ENCODE results near the gene TMEM208. TPM values are rescaled to one million over a fixed set of nuclear protein-coding genes. Genes with fewer than 3 reads are reported as not detected.

TMEM208 gene
- total RNA-seq, 1 experiment from 2014 or later: 19.5 TPM

DNA sequence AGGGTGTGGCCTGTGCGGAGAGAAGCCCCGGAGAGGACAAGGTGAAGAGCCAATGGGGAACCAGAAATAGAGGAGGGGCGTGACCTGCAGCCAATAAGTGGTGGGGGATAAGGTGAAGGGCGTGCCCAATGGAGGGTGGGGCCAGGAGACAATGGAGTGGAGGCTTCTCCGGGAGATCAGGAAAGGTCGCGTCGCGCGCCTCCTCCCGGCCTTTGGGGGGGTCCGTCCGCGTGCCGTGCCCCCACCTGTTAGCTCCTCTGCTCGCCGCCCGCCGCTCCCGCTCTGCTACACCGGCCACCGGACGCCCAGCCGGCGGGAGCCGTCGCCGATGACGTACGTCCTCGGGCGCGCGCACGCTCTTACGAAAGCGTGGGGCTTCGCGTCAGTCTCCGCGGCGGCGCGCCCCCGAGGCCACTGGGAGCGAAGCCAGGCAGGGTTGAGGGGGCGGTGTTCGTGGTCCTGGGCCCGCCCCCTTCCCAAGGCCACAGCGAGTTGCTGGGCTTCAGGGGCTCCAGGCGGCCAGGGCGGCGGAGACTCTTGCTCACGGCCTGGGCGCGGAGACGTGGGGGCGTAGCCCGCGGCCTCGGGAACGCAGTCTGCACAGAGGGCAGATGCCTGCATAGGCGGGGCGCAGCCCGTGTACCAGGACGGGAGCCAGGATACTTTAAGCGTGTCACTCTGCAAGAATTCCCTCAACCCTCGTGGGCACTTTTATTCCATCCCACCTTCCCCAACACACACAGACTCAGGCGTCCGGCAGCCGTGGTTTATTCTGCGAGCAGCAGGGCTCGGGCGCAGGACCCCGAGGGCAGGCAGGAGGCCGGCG lies 43.1 kb upstream of the TMEM208 start, which contains the start of gene MATCAP1:
Gene MATCAP1, minus strand, starts transcription at position 337 of the 826 bp plus-strand sequence. CDS start 3,353 bp downstream, outside the sequence.
- no peaks in the 10 kb centered on the region for H3K9me2 ChIP-seq (replicated peaks; ENCODE audit: insufficient read depth, low read length)
- no peaks in the 10 kb centered on the region for H3K79me2 ChIP-seq (ENCODE audit: low read length)
- peak within 1 kb of the TSS; percentile 79 for H3K4me3 ChIP-seq (ENCODE audit: low read length)
- H3K27ac ChIP-seq (ENCODE audit: low read length): no peak within 1 kb of the TSS
- peak within 1 kb of the TSS; percentile 98 for H2AFZ ChIP-seq (ENCODE audit: low read length)
- peaks cover 8% of the 10 kb centered on the region; the same call in 1 of the 2 replicates for H4K20me1 ChIP-seq (ENCODE audit: insufficient read depth, low read depth, low read length)
- peak within 1 kb of the TSS; percentile 94 for H3K4me2 ChIP-seq (ENCODE audit: low read depth, low read length, poor library complexity, severe bottlenecking)
- H3K27me3 ChIP-seq (ENCODE audit: low read length): no peaks in the 10 kb centered on the region
- peak; percentile 98 for DNase-seq
- no peaks in the 10 kb centered on the region for H3K9me3 ChIP-seq (ENCODE audit: low read length)
- H3K36me3 ChIP-seq (ENCODE audit: insufficient read depth, low read length): no peaks in the 10 kb centered on the region
- peaks cover 22% of the 10 kb centered on the region for H3K4me1 ChIP-seq (ENCODE audit: low read length)
- peak within 1 kb of the TSS; percentile 74 for H3K9ac ChIP-seq (ENCODE audit: low read length)

DNA sequence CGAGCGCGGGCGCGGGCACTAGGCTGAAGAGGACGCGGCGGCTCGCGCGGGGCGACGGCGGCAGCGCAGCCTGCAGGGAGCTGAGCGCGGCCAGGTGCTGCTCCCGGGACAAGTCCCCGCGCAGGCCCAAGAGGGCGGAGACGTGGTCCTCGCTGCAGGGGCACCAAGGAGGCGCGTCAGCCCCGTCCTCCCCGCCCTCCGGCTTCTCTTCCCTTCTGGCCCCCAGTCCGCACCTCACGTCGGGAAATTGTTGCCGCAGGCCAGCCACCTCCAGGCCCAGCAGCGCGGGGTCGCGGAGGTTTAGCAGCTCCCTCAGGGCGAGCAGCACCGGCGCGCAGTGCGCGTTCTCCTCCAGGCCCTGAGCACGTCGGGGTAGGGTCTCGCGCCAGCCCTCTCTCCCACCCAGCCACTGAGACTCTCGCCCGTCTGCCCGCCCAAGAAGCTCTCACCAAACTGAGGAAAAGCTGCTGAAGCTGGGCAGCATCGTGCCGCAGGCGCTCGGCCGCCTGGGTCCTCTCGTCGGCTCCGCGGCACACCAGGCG lies 42.4 kb upstream of the TMEM208 start:
- H3K4me2 ChIP-seq (ENCODE audit: low read depth, low read length, poor library complexity, severe bottlenecking): peak overlapping the region; percentile 94
- no peaks in the 10 kb centered on the region for H3K36me3 ChIP-seq (ENCODE audit: insufficient read depth, low read length)
- H3K27ac ChIP-seq (ENCODE audit: low read length): no peak overlapping the region
- no peaks in the 10 kb centered on the region for H3K79me2 ChIP-seq (ENCODE audit: low read length)
- no peaks in the 10 kb centered on the region for H3K9me2 ChIP-seq (replicated peaks; ENCODE audit: insufficient read depth, low read length)
- 0 out of 2 replicates have a peak, but pooled peaks cover 1% of the 10 kb centered on the region for H4K20me1 ChIP-seq (ENCODE audit: insufficient read depth, low read depth, low read length)
- peak overlapping the region; percentile 74 for H3K9ac ChIP-seq (ENCODE audit: low read length)
- no peaks in the 10 kb centered on the region for H3K27me3 ChIP-seq (ENCODE audit: low read length)
- H3K9me3 ChIP-seq (ENCODE audit: low read length): no peaks in the 10 kb centered on the region
- peak overlapping the region; percentile 98 for H2AFZ ChIP-seq (ENCODE audit: low read length)
- H3K4me1 ChIP-seq (ENCODE audit: low read length): peaks cover 22% of the 10 kb centered on the region
- peak overlapping the region; percentile 79 for H3K4me3 ChIP-seq (ENCODE audit: low read length)
- DNase-seq: peak; percentile 68

DNA sequence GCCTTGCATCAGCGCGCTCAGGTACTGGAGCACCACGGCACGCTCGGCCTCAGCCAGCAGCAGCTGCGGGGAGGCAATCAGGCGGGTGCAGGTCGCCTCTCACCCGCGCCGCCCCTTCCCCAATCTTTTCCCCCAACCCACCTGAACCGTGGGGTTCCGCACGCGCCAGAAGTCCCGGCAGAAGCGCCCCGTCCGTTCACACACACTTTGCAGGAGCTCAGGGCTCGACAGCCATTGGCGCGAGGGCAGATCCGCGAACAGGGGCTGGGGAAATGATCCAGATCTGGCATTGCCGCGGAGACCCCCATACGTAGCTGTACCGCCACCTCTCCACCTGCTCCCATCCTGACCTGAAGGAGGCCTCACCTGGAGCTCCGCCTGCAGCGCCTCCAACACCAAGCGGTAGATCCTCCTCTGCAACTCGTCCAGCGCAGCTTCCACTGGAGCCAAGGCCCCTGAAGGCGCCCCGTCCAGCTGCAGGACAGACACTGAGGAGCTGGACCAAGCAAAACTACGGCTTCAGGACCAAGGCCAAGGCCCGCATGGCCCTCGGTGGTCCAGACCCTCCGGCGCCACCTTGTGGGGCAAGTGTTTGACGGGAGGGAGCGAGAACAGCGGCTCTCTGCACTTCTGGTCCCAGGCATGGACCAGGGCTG lies 41.8 kb upstream of the TMEM208 start:
- DNase-seq: peak; percentile 92
- Histone ChIP-seq H3K4me3 (ENCODE audit: low read length) (no peak overlapping the region; the same call in 1 of the 2 replicates), H3K27ac (ENCODE audit: low read length) (no peak overlapping the region), H3K4me2 (ENCODE audit: low read depth, low read length, poor library complexity, severe bottlenecking) (peak overlapping the region; percentile 94), H2AFZ (ENCODE audit: low read length) (no peak overlapping the region), H3K36me3 (ENCODE audit: insufficient read depth, low read length) (no peaks in the 10 kb centered on the region), H3K4me1 (ENCODE audit: low read length) (peaks cover 22% of the 10 kb centered on the region), H3K79me2 (ENCODE audit: low read length) (no peaks in the 10 kb centered on the region), H3K27me3 (ENCODE audit: low read length) (no peaks in the 10 kb centered on the region), H3K9ac (ENCODE audit: low read length) (no peak overlapping the region), H3K9me3 (ENCODE audit: low read length) (no peaks in the 10 kb centered on the region), H4K20me1 (ENCODE audit: insufficient read depth, low read depth, low read length) (no peaks in the 10 kb centered on the region), H3K9me2 (replicated peaks; ENCODE audit: insufficient read depth, low read length) (no peaks in the 10 kb centered on the region)

DNA sequence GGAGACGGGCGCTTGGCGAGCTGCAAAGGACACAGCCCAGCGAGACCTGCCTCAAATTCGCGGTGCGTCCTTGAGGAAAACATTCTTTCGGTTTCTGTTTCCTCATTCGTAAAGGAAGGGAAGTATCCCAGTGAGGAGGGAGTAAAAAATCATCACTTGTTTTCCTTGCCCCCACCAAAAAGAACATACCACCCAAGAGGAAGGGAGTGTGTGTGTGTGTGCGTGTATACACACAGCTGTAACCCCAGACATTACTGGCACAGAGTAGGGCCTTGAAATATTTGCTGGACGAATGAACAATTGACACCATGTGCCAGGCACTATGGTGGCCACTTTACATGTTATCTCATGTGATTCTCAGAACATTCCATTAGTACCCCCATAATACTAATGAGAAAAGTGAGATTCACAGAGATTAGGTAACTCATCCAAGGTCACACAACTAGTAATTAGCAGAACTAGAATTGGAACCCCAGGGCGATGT lies 41.2 kb upstream of the TMEM208 start:
- Histone ChIP-seq H3K9ac (ENCODE audit: low read length) (no peak overlapping the region), H3K9me3 (ENCODE audit: low read length) (no peaks in the 10 kb centered on the region), H2AFZ (ENCODE audit: low read length) (no peak overlapping the region), H3K4me2 (ENCODE audit: low read depth, low read length, poor library complexity, severe bottlenecking) (no peak overlapping the region), H3K27ac (ENCODE audit: low read length) (no peak overlapping the region), H3K36me3 (ENCODE audit: insufficient read depth, low read length) (no peaks in the 10 kb centered on the region), H3K4me1 (ENCODE audit: low read length) (peaks cover 22% of the 10 kb centered on the region), H4K20me1 (ENCODE audit: insufficient read depth, low read depth, low read length) (no peaks in the 10 kb centered on the region), H3K4me3 (ENCODE audit: low read length) (no peak overlapping the region), H3K27me3 (ENCODE audit: low read length) (no peaks in the 10 kb centered on the region), H3K9me2 (replicated peaks; ENCODE audit: insufficient read depth, low read length) (no peaks in the 10 kb centered on the region), H3K79me2 (ENCODE audit: low read length) (no peaks in the 10 kb centered on the region)
- no peak for DNase-seq

DNA sequence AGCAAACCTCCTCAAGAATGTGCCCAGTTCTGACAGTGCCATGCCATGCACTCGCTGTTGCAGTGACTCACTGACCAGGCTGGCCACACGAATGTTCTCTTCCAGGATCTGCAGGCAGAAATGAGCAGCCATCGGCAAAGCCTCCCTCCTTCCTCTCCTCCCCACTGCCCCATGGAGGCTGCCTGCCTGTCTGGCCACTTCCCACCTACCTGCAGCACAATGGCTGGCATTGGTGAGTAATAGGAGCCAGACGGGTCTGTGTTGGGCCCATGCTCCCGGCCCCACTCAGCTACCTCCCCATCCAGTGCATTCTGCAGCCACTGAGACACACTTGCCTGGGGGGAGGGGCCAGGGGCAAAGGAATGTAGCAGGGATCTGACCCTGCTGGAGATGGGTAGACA lies 40.4 kb upstream of the TMEM208 start:
- no peaks in the 10 kb centered on the region for H3K9me2 ChIP-seq (replicated peaks; ENCODE audit: insufficient read depth, low read length)
- no peaks in the 10 kb centered on the region for H3K36me3 ChIP-seq (ENCODE audit: insufficient read depth, low read length)
- DNase-seq: no peak
- no peak overlapping the region for H3K4me3 ChIP-seq (ENCODE audit: low read length)
- no peak overlapping the region for H3K4me2 ChIP-seq (ENCODE audit: low read depth, low read length, poor library complexity, severe bottlenecking)
- H3K79me2 ChIP-seq (ENCODE audit: low read length): no peaks in the 10 kb centered on the region
- no peak overlapping the region for H3K27ac ChIP-seq (ENCODE audit: low read length)
- H3K9ac ChIP-seq (ENCODE audit: low read length): no peak overlapping the region
- no peak overlapping the region for H2AFZ ChIP-seq (ENCODE audit: low read length)
- peaks cover 22% of the 10 kb centered on the region for H3K4me1 ChIP-seq (ENCODE audit: low read length)
- no peaks in the 10 kb centered on the region for H4K20me1 ChIP-seq (ENCODE audit: insufficient read depth, low read depth, low read length)
- H3K9me3 ChIP-seq (ENCODE audit: low read length): no peaks in the 10 kb centered on the region
- H3K27me3 ChIP-seq (ENCODE audit: low read length): no peaks in the 10 kb centered on the region

DNA sequence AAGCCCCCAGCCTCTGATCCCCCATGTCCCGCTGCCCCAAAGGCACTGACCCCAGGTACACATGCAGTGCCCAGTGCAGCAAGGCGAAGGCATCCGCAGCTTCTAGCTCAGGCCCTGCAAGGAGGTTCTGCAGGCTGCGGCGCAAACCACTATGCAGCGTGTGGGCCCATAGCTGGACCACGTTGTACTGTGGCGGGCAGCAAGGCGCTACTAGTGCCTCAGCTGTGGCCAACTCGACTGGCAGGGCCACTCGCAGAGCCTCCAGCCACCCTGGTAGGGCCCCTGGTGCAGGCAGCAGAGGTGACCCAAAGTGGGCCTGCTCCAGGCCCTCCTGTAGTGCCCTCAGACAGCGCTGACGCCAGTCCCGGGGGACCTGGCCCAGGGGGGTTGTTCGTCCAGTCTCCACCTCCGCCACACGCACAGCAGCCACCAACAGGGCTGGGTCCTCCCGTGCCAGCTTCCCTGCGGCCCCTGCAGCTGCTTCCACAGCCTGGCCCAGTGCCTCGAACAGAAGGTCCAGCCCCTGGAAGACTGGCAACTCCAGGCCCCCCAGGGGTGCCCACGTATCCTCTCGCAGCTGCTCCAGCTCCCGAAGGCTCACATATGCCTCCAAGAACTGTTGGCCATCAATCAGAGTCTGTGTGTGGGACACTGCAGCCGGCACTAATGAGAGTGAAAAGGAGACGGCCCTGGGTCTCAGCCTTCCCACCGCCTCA lies 39.6 kb upstream of the TMEM208 start:
- Histone ChIP-seq H3K4me1 (ENCODE audit: low read length) (peaks cover 19% of the 10 kb centered on the region), H3K9ac (ENCODE audit: low read length) (no peak overlapping the region), H3K27ac (ENCODE audit: low read length) (no peak overlapping the region), H3K4me3 (ENCODE audit: low read length) (no peak overlapping the region), H3K9me2 (replicated peaks; ENCODE audit: insufficient read depth, low read length) (no peaks in the 10 kb centered on the region), H3K27me3 (ENCODE audit: low read length) (no peaks in the 10 kb centered on the region), H3K4me2 (ENCODE audit: low read depth, low read length, poor library complexity, severe bottlenecking) (no peak overlapping the region), H2AFZ (ENCODE audit: low read length) (no peak overlapping the region), H3K9me3 (ENCODE audit: low read length) (no peaks in the 10 kb centered on the region), H3K36me3 (ENCODE audit: insufficient read depth, low read length) (no peaks in the 10 kb centered on the region), H3K79me2 (ENCODE audit: low read length) (peaks cover 3% of the 10 kb centered on the region), H4K20me1 (ENCODE audit: insufficient read depth, low read depth, low read length) (peaks cover 2% of the 10 kb centered on the region; the same call in 1 of the 2 replicates)
- no peak for DNase-seq

DNA sequence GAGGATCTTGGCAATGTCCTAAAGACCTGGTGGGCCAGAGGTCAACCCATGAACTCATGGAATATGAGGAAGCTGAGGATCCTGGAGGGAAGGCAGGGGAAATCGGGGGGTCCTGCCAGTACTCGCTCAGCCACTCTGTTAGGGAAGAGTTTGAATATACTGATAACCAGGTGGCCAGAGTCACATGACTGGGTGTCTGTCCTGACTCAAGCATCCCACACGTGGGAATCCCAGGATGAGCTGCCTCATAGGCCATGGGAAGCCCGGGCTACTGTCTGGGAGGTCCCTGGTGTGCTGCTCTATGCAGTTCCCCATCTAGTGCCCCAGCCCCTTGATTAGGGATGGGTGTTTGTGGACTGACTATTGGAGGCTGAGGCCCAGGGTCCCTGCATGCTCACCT lies 38.6 kb upstream of the TMEM208 start:
- H3K27me3 ChIP-seq (ENCODE audit: low read length): no peaks in the 10 kb centered on the region
- H3K9ac ChIP-seq (ENCODE audit: low read length): no peak overlapping the region
- peaks cover 16% of the 10 kb centered on the region for H3K4me1 ChIP-seq (ENCODE audit: low read length)
- H3K36me3 ChIP-seq (ENCODE audit: insufficient read depth, low read length): peaks cover 1% of the 10 kb centered on the region; the same call in 1 of the 2 replicates
- H3K4me2 ChIP-seq (ENCODE audit: low read depth, low read length, poor library complexity, severe bottlenecking): no peak overlapping the region
- no peak overlapping the region for H3K27ac ChIP-seq (ENCODE audit: low read length)
- peaks cover 12% of the 10 kb centered on the region for H4K20me1 ChIP-seq (ENCODE audit: insufficient read depth, low read depth, low read length)
- H3K79me2 ChIP-seq (ENCODE audit: low read length): peaks cover 13% of the 10 kb centered on the region
- H2AFZ ChIP-seq (ENCODE audit: low read length): no peak overlapping the region
- H3K4me3 ChIP-seq (ENCODE audit: low read length): no peak overlapping the region
- DNase-seq: no peak
- H3K9me3 ChIP-seq (ENCODE audit: low read length): no peaks in the 10 kb centered on the region
- H3K9me2 ChIP-seq (replicated peaks; ENCODE audit: insufficient read depth, low read length): no peaks in the 10 kb centered on the region
